NK-92 treated with Interleukin-12 subunit alpha and Interleukin-12 subunit beta, amount 100 ng/mL, for 24 hours (cell line): ENCODE results near the gene TMEFF1.
"Not testable (repeated sequence)": the region's sequence is repeated elsewhere in the genome, so short reads cannot be mapped to it uniquely, and the experiment has no call there.

ENCODE experiments used
- DNase-seq: peaks from one replicate; lab custom pipeline; 2025; lab: John Stamatoyannopoulos, UW

TMEFF1 gene, protein sequence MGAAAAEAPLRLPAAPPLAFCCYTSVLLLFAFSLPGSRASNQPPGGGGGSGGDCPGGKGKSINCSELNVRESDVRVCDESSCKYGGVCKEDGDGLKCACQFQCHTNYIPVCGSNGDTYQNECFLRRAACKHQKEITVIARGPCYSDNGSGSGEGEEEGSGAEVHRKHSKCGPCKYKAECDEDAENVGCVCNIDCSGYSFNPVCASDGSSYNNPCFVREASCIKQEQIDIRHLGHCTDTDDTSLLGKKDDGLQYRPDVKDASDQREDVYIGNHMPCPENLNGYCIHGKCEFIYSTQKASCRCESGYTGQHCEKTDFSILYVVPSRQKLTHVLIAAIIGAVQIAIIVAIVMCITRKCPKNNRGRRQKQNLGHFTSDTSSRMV

GRCh38 chr9:100472788-100473275 is at the start of gene TMEFF1:
TSS of gene TMEFF1 (plus strand) at chr9:100473149. CDS start at chr9:100473545, 396 bp downstream.
- no peak for DNase-seq

DNA sequence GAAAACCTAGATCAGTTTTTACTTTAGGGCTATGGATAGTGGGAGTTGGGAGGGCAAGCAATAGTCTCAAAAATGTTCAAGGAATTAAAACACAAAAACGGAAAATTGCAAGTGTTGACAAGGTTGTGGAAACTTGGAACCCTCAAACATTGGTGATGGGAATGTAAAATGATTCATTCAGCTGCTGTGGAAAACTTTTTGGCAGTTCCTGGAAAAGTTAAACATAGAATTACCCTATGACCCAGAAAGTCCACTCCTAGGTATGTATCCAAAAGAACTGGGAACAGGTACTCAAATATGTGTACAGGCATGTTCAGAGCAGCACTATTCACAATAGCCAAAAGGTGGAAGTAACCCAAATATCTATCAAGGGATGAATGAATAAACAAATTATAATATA is 47.2 kb upstream of the TMEFF1 start:
- DNase-seq = no peak

DNA sequence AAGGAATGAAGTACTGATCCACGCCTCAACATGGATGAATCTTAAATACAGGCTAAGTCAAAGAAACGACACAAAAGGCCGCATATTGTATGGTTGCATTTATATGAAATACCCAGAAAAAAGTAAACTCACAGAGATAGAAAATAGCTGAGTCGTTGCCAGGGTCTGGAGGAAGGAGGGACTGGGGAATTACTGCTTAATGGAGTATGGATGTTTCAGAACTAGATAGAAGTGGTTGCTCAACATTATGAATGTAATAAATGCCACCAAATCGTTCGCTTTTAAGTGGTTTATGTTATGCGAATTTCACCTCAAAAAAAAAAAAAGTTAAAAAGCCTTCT is 46.8 kb upstream of the TMEFF1 start:
- DNase-seq = no peak

- no peak for DNase-seq
These were observed 46.2 kb upstream of the TMEFF1 start, which contains the start of gene MSANTD3 for GRCh38 chr9:100426530-100427365. TSS of gene MSANTD3 (plus strand) at chr9:100427143. CDS start at chr9:100441939, 14,796 bp downstream.

DNA sequence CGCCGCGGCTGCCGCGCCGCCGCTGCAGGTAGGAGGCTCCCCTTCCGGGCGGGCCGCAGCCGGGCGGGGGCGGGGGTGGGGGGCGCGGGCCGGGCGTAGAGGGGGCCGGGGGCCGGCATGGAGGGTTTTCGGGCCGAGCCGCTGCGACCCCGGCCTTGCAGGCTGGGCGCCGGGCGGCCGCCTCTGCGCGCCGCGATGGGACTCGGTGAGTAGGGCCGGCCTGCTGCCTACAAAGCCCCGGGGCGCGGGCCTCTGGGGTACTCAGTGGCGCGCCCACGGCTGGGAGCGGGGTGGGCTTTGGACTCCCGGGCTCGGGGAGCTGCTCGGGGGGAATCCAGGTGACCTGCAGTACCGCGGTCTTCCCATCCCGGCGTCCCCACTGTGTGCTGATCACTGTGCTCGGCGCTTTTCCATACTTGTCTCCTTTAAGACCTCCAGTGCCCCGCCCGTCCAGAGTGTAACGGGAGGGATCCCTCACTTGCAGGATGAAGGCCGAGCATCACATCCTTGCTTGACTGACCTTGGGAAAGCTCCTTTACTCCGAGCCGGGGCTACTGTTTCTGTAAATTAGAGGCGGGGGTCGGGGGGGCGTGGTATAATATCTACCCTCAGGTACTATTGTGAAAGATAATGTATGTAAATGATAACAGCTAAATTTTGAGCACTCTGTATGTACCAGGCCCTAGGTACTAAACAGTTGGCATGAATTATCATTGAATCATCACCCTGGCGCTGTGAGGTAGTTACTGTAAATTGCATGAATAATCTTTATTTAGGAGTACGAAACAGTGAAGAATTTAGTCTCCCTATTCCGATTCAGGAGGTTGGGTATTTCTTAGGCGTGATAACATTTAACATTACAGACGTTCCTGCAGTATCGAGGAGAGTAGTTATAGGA is 45.3 kb upstream of the TMEFF1 start:
- no peak for DNase-seq

GRCh38 chr9:100428871-100429654 is 43.9 kb upstream of the TMEFF1 start:
- DNase-seq = no peak

GRCh38 chr9:100430286-100430940 is 42.5 kb upstream of the TMEFF1 start:
- no peak for DNase-seq

GRCh38 chr9:100431886-100432285 is 41.1 kb upstream of the TMEFF1 start:
- DNase-seq = no peak

GRCh38 chr9:100432736-100433135 is 40.2 kb upstream of the TMEFF1 start:
- no peak for DNase-seq

DNA sequence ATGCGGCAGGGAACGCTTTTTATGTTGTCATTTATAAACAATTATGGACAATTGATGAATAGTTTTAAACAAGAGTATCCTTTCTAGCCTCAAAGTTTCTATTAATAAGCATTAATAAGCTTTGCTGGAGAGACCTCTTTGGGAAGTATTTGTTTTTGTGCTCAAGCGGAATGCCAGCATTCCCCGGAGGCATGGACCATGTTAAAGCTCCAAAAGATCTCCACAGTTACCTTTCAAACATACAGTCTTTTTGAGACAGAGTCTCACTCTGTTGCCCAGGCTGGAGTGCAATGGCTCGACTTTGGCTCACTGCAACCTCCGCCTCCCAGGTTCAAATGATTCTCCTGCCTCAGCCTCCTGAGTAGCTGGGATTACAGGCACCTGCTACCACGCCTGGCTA is 36.4 kb upstream of the TMEFF1 start:
- DNase-seq = no peak

DNA sequence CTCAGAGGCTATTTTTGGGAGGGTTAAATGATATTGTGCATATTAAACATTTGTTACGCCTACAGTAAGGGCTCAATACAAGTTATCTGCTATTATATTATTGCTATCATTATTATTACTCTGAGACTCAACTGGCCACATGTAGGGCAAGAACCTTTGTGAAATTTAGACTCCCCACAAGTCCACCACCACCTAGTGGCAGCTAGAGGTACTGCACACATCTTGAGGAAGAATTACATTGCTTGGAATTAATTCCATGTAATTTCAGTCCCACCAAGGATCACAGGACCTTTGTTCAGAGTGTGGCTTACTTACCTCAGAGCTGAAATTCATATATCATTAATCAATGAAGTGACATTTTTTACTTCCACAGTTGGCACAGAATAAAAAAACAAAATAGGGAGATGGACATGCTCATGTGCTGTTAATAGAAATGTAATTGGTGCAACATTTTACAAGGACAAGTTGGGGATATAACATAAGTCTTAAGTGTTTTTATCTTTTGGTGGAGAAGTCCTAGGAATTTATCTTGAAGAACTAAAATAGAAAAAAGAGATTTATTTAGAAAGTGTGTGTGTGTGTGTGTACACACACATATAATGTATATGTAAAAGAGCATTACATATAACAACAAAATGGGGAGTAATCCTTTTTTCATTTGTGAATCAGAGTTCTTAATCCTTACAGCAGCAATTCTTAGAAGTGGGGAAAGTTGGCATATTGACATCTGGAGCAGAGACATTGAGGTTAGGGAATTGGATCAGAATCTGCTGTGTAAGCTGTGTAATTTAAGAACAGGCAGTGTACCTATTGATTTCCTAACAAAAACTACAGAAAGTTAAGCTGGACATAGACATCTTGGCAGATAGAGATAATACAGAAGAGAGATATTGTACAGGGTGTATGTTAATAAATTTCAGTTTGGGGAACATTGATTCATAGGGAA is 34.8 kb upstream of the TMEFF1 start:
- peak; percentile 26 for DNase-seq

GRCh38 chr9:100440071-100440470 is 32.9 kb upstream of the TMEFF1 start:
- DNase-seq = no peak

DNA sequence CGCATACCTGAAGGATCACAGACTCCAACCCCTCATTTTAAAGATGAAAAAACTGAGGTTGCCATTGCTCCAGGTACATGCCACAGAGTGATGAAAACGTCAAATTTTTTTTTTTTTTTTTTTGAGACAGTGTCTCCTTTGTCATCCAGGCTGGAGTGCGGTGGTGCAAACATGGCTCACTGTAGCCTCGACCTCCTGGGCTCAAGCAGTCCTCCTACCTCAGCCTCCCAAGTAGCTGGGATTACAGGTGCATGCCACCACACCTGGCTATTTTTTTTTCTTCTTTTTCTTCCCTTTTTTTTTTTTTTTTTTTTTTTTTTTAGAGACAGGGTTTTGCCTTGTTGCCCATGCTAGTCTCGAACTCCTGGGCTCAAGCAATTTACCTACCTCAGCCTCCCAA is 32.5 kb upstream of the TMEFF1 start:
- not testable (repeated sequence) for DNase-seq

GRCh38 chr9:100441911-100442361 is 31.0 kb upstream of the TMEFF1 start:
- no peak for DNase-seq

GRCh38 chr9:100443781-100444768 is 28.9 kb upstream of the TMEFF1 start:
- DNase-seq = no peak

GRCh38 chr9:100445161-100445902 is 27.6 kb upstream of the TMEFF1 start:
- no peak for DNase-seq

GRCh38 chr9:100445903-100446549 is 26.9 kb upstream of the TMEFF1 start:
- DNase-seq = no peak
